Esophagus muscularis mucosa (tissue), 4 donors: Measurements from ENCODE around the gene ZMYND19. TPM values are rescaled to one million over a fixed set of nuclear protein-coding genes. Genes with fewer than 3 reads are reported as not detected.
"Not testable (repeated sequence)": the region's sequence is repeated elsewhere in the genome, so short reads cannot be mapped to it uniquely, and the experiment has no call there.

Source experiments
- DNase-seq: peaks from one replicate; pipeline ENCODE4 v3.0.0-alpha.2; 2017; ENCODE audit errors: extremely low spot score
- H3K27ac ChIP-seq, 4 donors: fragments of 200-600 bp; sonication (generic); replicated peaks in 1 of 4; 1 replicate in 3 of 4; 2 replicates in 1 of 4; pipeline ENCODE4 v1.5.1; 2016 to 2019; ENCODE audit warnings: mild to moderate bottlenecking in 1 of 4
- H3K27me3 ChIP-seq, 4 donors: fragments of 200-600 bp; sonication (generic); one replicate each; pipeline versions ENCODE4 v1.5.1 to v1.6.0; 2016 to 2019
- H3K36me3 ChIP-seq, 4 donors: fragments of 200-600 bp; sonication (generic); one replicate each; pipeline ENCODE4 v1.5.1; 2016 to 2019
- H3K4me1 ChIP-seq, 4 donors: fragments of 200-600 bp; sonication (generic); one replicate each; pipeline ENCODE4 v1.5.1; 2016 to 2019
- H3K4me3 ChIP-seq, 4 donors: fragments of 200-600 bp; sonication (generic); 1 replicate in 2 of 4; 2 replicates in 2 of 4; pipeline ENCODE4 v1.5.1; 2016 to 2019; ENCODE audit warnings: mild to moderate bottlenecking in 4 of 4, moderate library complexity in 1 of 4
- H3K9me3 ChIP-seq, 4 donors: fragments of 200-600 bp; sonication (generic); 1 replicate in 3 of 4; 2 replicates in 1 of 4; pipeline ENCODE4 v1.5.1; 2016 to 2019
- EP300 ChIP-seq: sonication (generic); formaldehyde crosslinking; IDR thresholded peaks from one replicate; pipeline ENCODE4 v1.6.1; 2017; ENCODE audit warnings: antibody characterized with exemption
- POLR2A ChIP-seq: fragments of 450-650 bp; IDR thresholded peaks from one replicate; pipeline ENCODE4 v1.6.1; 2017; ENCODE audit warnings: antibody characterized with exemption, moderate library complexity, mild to moderate bottlenecking, low read depth
- POLR2AphosphoS5 ChIP-seq, 2 donors: sonication (generic); formaldehyde crosslinking; IDR thresholded peaks; one replicate each; pipeline ENCODE4 v1.6.1; 2017; ENCODE audit warnings: antibody characterized with exemption in 2 of 2
- WGBS: methylation state at CpG from one replicate; pipeline ENCODE4 v1.1.5; 2018; 5-methylcytosine and 5-hydroxymethylcytosine counted together
- intact Hi-C: fragments of 100-400 bp; cut with DNase I; formaldehyde crosslinking; loops from one replicate; pipeline ENCODE4 v1.15.1; 2023
- small RNA-seq, 3 donors: library from RNA; depleted of rRNA; stranded (forward); fragments of <200 nt; gene quantifications; one replicate each; pipeline ENCODE3, GENCODE V24; 2016
- total RNA-seq, 4 donors: library from RNA; depleted of rRNA; stranded (reverse); fragments of >200 nt; gene quantifications; one replicate each; pipeline versions ENCODE4 v1.1.0 to v1.2.1, GENCODE V29; 2016
- TF ChIP-seq, protein P1 (sequence below), 3 experiments: fragments of 200-600 bp in 2 of 3; fragments of 450-650 bp in 1 of 3; sonication (generic) in 2 of 3; IDR thresholded peaks; one replicate each; pipeline ENCODE4 v1.5.1; 2017 to 2019; ENCODE audit warnings: antibody characterized with exemption in 3 of 3, mild to moderate bottlenecking in 2 of 3, moderate library complexity in 1 of 3

ZMYND19 gene
- total RNA-seq, 4 donors from 2014 or later = 10.4 to 18.3 (median 13.7) TPM

DNA sequence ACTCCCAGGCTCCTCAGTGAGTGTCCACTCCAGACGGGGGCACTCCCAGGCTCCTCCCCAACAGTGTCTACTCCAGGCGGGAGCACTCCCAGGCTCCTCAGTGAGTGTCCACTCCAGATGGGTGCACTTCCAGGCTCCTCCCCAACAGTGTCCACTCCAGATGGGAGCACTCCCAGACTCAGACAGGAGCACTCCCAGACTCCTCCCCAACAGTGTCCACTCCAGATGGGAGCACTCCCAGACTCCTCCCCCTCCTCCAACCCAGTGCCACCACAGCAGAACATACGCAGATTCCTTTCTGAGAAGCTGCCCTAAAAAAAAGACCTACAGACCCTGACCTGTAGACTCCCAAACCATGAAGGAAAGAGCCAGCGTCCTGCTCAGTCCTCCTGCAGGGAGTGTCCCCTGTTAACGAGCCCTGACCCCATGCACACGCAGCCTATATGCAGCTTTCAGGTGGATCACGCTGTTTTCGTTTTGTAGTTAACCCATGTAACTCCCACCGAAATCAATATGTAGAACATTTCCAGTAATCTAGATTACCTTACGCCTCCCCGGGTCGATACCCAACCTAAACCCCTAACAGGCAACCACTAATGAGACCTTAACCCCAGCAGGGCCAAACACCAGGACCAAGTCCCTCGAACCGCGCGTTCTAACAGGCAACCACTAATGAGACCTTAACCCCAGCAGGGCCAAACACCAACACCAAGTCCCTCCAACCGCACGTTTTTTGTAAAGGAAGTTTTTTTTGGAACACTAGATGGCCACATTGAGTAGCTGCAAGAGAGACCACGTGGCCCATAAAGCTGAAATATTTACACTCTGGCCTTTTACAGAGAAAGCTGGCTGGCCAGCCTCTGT is 55.8 kb downstream of the ZMYND19 start:
- Histone ChIP-seq H3K27me3 (no peaks in the 10 kb centered on the region), H3K9me3 (no peaks in the 10 kb centered on the region), H3K4me1 (peaks cover 5 to 14% (median 11%) of the 10 kb centered on the region in 4 donors), H3K36me3 (peaks cover 0 to 23% (median 8%) of the 10 kb centered on the region in 4 donors), H3K27ac (no peak overlapping the region), H3K4me3 (no peak overlapping the region)
- 50% methylated on average over 19 of the region's 19 CpGs for WGBS
- TF ChIP-seq POLR2AphosphoS5 (IDR thresholded peaks at IDR 0.05) (peak in 1 of 2 donors; percentile 46), POLR2A (no peak), EP300 (no peak)
- TF ChIP-seq, protein P1, sequence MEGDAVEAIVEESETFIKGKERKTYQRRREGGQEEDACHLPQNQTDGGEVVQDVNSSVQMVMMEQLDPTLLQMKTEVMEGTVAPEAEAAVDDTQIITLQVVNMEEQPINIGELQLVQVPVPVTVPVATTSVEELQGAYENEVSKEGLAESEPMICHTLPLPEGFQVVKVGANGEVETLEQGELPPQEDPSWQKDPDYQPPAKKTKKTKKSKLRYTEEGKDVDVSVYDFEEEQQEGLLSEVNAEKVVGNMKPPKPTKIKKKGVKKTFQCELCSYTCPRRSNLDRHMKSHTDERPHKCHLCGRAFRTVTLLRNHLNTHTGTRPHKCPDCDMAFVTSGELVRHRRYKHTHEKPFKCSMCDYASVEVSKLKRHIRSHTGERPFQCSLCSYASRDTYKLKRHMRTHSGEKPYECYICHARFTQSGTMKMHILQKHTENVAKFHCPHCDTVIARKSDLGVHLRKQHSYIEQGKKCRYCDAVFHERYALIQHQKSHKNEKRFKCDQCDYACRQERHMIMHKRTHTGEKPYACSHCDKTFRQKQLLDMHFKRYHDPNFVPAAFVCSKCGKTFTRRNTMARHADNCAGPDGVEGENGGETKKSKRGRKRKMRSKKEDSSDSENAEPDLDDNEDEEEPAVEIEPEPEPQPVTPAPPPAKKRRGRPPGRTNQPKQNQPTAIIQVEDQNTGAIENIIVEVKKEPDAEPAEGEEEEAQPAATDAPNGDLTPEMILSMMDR (IDR thresholded peaks at IDR 0.05) = peak; percentile 66 to 73 (median 72)
- no peak for DNase-seq
- intact Hi-C loops = no loop called here

DNA sequence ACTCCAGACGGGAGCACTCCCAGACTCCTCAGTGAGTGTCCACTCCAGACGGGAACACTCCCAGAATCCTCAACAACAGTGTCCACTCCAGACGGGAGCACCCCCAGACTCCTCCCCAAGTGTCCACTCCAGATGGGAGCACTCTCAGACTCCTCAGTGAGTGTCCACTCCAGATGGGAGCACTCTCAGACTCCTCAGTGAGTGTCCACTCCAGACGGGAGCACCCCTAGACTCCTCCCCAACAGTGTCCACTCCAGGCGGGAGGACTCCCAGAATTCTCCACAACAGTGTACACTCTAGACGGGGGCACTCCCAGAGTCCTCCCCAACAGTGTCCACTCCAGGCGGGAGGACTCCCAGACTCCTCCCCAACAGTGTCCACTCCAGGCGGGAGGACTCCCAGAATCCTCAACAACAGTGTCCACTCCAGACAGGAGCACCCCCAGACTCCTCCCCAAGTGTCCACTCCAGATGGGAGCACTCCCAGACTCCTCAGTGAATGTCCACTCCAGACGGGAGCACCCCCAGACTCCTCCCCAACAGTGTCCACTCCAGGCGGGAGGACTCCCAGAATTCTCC is 57.3 kb downstream of the ZMYND19 start:
- DNase-seq, H3K9me3 ChIP-seq, H3K27ac ChIP-seq, H3K36me3 ChIP-seq, intact Hi-C loops, H3K27me3 ChIP-seq, H3K4me3 ChIP-seq: not testable (repeated sequence)
- peaks cover 5 to 14% (median 11%) of the 10 kb centered on the region in 4 donors for H3K4me1 ChIP-seq
- 83% methylated on average over 7 of the region's 10 CpGs for WGBS

Small RNAs within 50 kb of the gene (small RNA-seq; reads per million reads assigned to genes)
- gene RF00017 = 0 reads per million in 3 donors

Other genes starting within 250 kb of the ZMYND19 start
- 10 to 100 TPM in 3 of 4 donors, 1 to 10 TPM in 1; 8.3 to 22.3 (median 14.2) TPM for gene EXD3, start 167.3 kb downstream of the ZMYND19 start, total RNA-seq
- 1 to 10 TPM; 2.1 to 4.0 (median 3.0) TPM for gene NOXA1, start 167.1 kb downstream of the ZMYND19 start, total RNA-seq
- not detected for gene ENTPD8, start 149.2 kb downstream of the ZMYND19 start, total RNA-seq
- 10 to 100 TPM; 41.9 to 71.0 (median 58.9) TPM for gene NSMF, start 131.2 kb downstream of the ZMYND19 start, total RNA-seq
- 1 to 10 TPM; 3.0 to 6.2 (median 4.0) TPM for gene PNPLA7, start 40.1 kb downstream of the ZMYND19 start, total RNA-seq
- 10 to 100 TPM; 59.8 to 83.8 (median 78.2) TPM for gene MRPL41, start 38.6 kb downstream of the ZMYND19 start, total RNA-seq
- gene DPH7, start 11.6 kb downstream of the ZMYND19 start, total RNA-seq = 10 to 100 TPM; 19.9 to 27.8 (median 24.8) TPM
- 10 to 100 TPM; 16.6 to 28.2 (median 21.7) TPM for gene ARRDC1, start 15.2 kb upstream of the ZMYND19 start, total RNA-seq
- gene EHMT1, start 28.5 kb upstream of the ZMYND19 start, total RNA-seq = 10 to 100 TPM; 71.6 to 78.2 (median 74.2) TPM